ENCODE measurements around the gene BANP.

- TF ChIP-seq POLR2A (IDR thresholded peaks at IDR 0.05; ENCODE audit: low read depth, low read length) (no peak), POLR2AphosphoS5 (IDR thresholded peaks at IDR 0.05; ENCODE audit: low read depth, low read length) (no peak), SPI1 (IDR thresholded peaks at IDR 0.05; ENCODE audit: low read depth, low read length) (no peak), TAF1 (IDR thresholded peaks at IDR 0.05; ENCODE audit: low read depth, low read length) (no peak), PAX5 (IDR thresholded peaks at IDR 0.05; ENCODE audit: insufficient read depth, low read length, severe bottlenecking) (no peak), POU2F2 (IDR thresholded peaks at IDR 0.05; ENCODE audit: low read depth, low read length) (no peak)
Measured at GRCh38 chr16:88103011-88103410, 151.8 kb downstream of the BANP start.
